GM12878 (cell line): ENCODE results near the gene PTPRF. TPM values are rescaled to one million over a fixed set of nuclear protein-coding genes. Genes with fewer than 3 reads are reported as not detected.

Experiments used
- ATAC-seq: fragments of 200-7000 bp; cut with Tn5 transposase; 3 replicates; pipeline ENCODE4 v1.9.1; 2020; ENCODE audit warnings: mild to moderate bottlenecking, moderate library complexity
- BruUV-seq: library from RNA; stranded (reverse); fragments of 400-500 nt; replicated peaks from 2 replicates; lab custom pipeline; 2021; lab: Mats Ljungman, UMichigan
- CTCF ChIA-PET: fragments of 300-600 bp; sonication (Branson Sonifier 250); formaldehyde crosslinking; extraction: SDS; loops from one replicate; lab custom pipeline; 2021; ENCODE audit warnings: inconsistent platforms; lab: Yijun Ruan, JAX
- POLR2A ChIA-PET: fragments of 350-600 bp; formaldehyde crosslinking; extraction: SDS; loops from one replicate; lab custom pipeline; 2021; ENCODE audit warnings: inconsistent platforms; lab: Charles Lee
- RAD21 ChIA-PET: fragments of 300-600 bp; sonication (Branson Sonifier 250); formaldehyde crosslinking; loops from one replicate; lab custom pipeline; 2023; ENCODE audit warnings: antibody characterized with exemption; ENCODE audit not compliant: unreplicated experiment; lab: Charles Lee
- SMC1A ChIA-PET: fragments of 300-600 bp; sonication (Branson Sonifier 250); formaldehyde crosslinking; loops from one replicate; lab custom pipeline; 2023; ENCODE audit not compliant: unreplicated experiment, uncharacterized antibody; lab: Charles Lee
- DNase-seq: peaks from one replicate; pipeline ENCODE4 v3.0.0-alpha.2; 2011; ENCODE audit warnings: low read depth, low spot score
- FAIRE-seq: peaks from 3 replicates; lab custom pipeline; 2011; peaks lifted over from hg19 to GRCh38; lab: Jason Lieb, UNC
- H2AFZ ChIP-seq: 2 replicates; pipeline ENCODE4 v1.6.0; 2011; ENCODE audit warnings: low read depth, low read length, control low read depth; ENCODE audit not compliant: control insufficient read depth
- H3K27ac ChIP-seq: 2 replicates; pipeline ENCODE4 v1.5.1; 2011; ENCODE audit warnings: control low read depth; ENCODE audit not compliant: control insufficient read depth, insufficient read depth
- H3K27me3 ChIP-seq, 2 experiments: replicated peaks in 1 of 2; 2 replicates each; pipeline versions ENCODE4 v1.6.0 to v1.6.1; 2011; ENCODE audit warnings: low read length in 1 of 2; ENCODE audit not compliant: control insufficient read depth in 2 of 2, insufficient read depth in 2 of 2
- H3K36me3 ChIP-seq, 2 experiments: 2 replicates each; pipeline ENCODE4 v1.5.1; 2011; ENCODE audit warnings: low read length in 1 of 2; ENCODE audit not compliant: control insufficient read depth in 2 of 2, insufficient read depth in 2 of 2
- H3K4me1 ChIP-seq: 2 replicates; pipeline ENCODE4 v1.6.1; 2011; ENCODE audit warnings: mild to moderate bottlenecking, low read length, moderate library complexity, mixed read lengths; ENCODE audit not compliant: control insufficient read depth, insufficient read depth
- H3K4me2 ChIP-seq: 2 replicates; pipeline ENCODE4 v1.6.0; 2011; ENCODE audit warnings: control low read depth; ENCODE audit not compliant: control insufficient read depth, insufficient read depth
- H3K4me3 ChIP-seq: fragments of 200-600 bp; sonication (generic); 2 replicates; pipeline ENCODE4 v1.5.1; 2016
- H3K79me2 ChIP-seq: 2 replicates; pipeline ENCODE4 v1.6.0; 2011; ENCODE audit warnings: low read length; ENCODE audit not compliant: control insufficient read depth, insufficient read depth
- H3K9ac ChIP-seq: 2 replicates; pipeline ENCODE4 v1.8.0; 2011; ENCODE audit warnings: low read length, control low read depth, mixed read lengths; ENCODE audit not compliant: control insufficient read depth, insufficient read depth
- H3K9me3 ChIP-seq: replicated peaks from 3 replicates; pipeline ENCODE4 v1.5.1; 2011; ENCODE audit warnings: mild to moderate bottlenecking, low read length; ENCODE audit not compliant: control insufficient read depth, insufficient read depth
- H4K20me1 ChIP-seq: 2 replicates; pipeline ENCODE4 v1.6.0; 2011; ENCODE audit not compliant: control insufficient read depth, insufficient read depth
- ATF2 ChIP-seq: IDR thresholded peaks from 2 replicates; pipeline ENCODE4 v1.6.1; 2012; ENCODE audit warnings: low read length, inconsistent platforms
- BMI1 ChIP-seq: fragments of 450-650 bp; IDR thresholded peaks from 2 replicates; pipeline ENCODE4 v1.6.1; 2016; ENCODE audit warnings: mild to moderate bottlenecking, moderate library complexity, borderline replicate concordance
- CREB1 ChIP-seq: IDR thresholded peaks from 2 replicates; pipeline ENCODE4 v1.6.1; 2012; ENCODE audit warnings: low read depth, mild to moderate bottlenecking, inconsistent platforms
- CREM ChIP-seq: IDR thresholded peaks from 2 replicates; pipeline ENCODE4 v1.6.1; 2014; ENCODE audit warnings: antibody characterized with exemption, low read depth
- KLF5 ChIP-seq: fragments of 450-650 bp; IDR thresholded peaks from 2 replicates; pipeline ENCODE4 v1.6.1; 2014; ENCODE audit warnings: mild to moderate bottlenecking; ENCODE audit not compliant: partially characterized antibody
- MLLT1 ChIP-seq: fragments of 450-650 bp; IDR thresholded peaks from 2 replicates; pipeline ENCODE4 v1.6.1; 2016; ENCODE audit warnings: mild to moderate bottlenecking
- MTA2 ChIP-seq: fragments of 450-650 bp; IDR thresholded peaks from 2 replicates; pipeline ENCODE4 v1.6.1; 2016; ENCODE audit warnings: low read depth, mild to moderate bottlenecking, moderate library complexity
- MYB ChIP-seq: fragments of 150-350 bp; IDR thresholded peaks from 2 replicates; pipeline ENCODE4 v1.6.1; 2014; ENCODE audit warnings: mild to moderate bottlenecking, low read depth, low read length, borderline replicate concordance
- MYC ChIP-seq: IDR thresholded peaks from 2 replicates; pipeline ENCODE4 v1.6.1; 2011; ENCODE audit warnings: mild to moderate bottlenecking, low read length, moderate library complexity, inconsistent platforms; ENCODE audit not compliant: insufficient read depth, insufficient replicate concordance, insufficient read length, severe bottlenecking
- PAX5 ChIP-seq: IDR thresholded peaks from 2 replicates; pipeline ENCODE4 v1.6.1; 2011; ENCODE audit warnings: low read depth, low read length, borderline replicate concordance
- POLR2AphosphoS5 ChIP-seq: IDR thresholded peaks from 2 replicates; pipeline ENCODE4 v1.6.1; 2011; ENCODE audit warnings: mild to moderate bottlenecking, low read length, inconsistent platforms
- SKIL ChIP-seq: fragments of 450-650 bp; IDR thresholded peaks from 2 replicates; pipeline ENCODE4 v1.6.1; 2017; ENCODE audit warnings: mild to moderate bottlenecking, low read depth, inconsistent platforms; ENCODE audit not compliant: poor library complexity, severe bottlenecking
- SRF ChIP-seq, 2 experiments: IDR thresholded peaks; 2 replicates each; pipeline ENCODE4 v1.6.1; 2011; ENCODE audit warnings: low read depth in 2 of 2, low read length in 2 of 2, mild to moderate bottlenecking in 1 of 2, moderate library complexity in 1 of 2
- SUZ12 ChIP-seq: fragments of 200-600 bp; sonication (generic); IDR thresholded peaks from one replicate; pipeline ENCODE4 v1.6.1; 2018; ENCODE audit warnings: antibody characterized with exemption, mild to moderate bottlenecking; ENCODE audit not compliant: unreplicated experiment
- WGBS: methylation state at CpG from one replicate; pipeline ENCODE4 v1.1.6; 2016; ENCODE audit warnings: low lambda C conversion rate; ENCODE audit not compliant: insufficient replicate concordance, insufficient coverage; ENCODE audit errors: missing lambda C conversion rate; 5-methylcytosine and 5-hydroxymethylcytosine counted together
- in situ Hi-C: fragments of 300-500 bp; cut with MboI; formaldehyde crosslinking; loops from 9 replicates; pipeline ENCODE4 v1.14.3; 2018; ENCODE audit warnings: mixed read lengths
- intact Hi-C: fragments of 100-400 bp; cut with micrococcal nuclease; formaldehyde crosslinking; loops from one replicate; pipeline ENCODE4 v1.14.2; 2022; ENCODE audit not compliant: unreplicated experiment
- polyA plus RNA-seq, 11 experiments: library from polyadenylated mRNA; depleted of rRNA in 4 of 11; unstranded in 6 of 11; stranded (reverse) in 5 of 11; fragments of >200 nt; fragmentation: Nextera tagmentation in 4 of 11; fragmentation: Illumina TruSeq in 1 of 11; extraction: Ambion mirVana in 4 of 11; extraction: Trizol in 1 of 11; gene quantifications; 1 replicate in 1 of 11; 2 replicates in 10 of 11; pipeline versions ENCODE4 v1.2.1 to v1.2.3, GENCODE V29; 2011 to 2016; ENCODE audit warnings: inconsistent platforms in 2 of 11, missing spikeins in 2 of 11, low read depth in 1 of 11
- total RNA-seq, 4 experiments: library from RNA; depleted of rRNA in 3 of 4; stranded (reverse); fragments of >200 nt in 3 of 4; fragmentation: Illumina TruSeq in 1 of 4; extraction: Trizol in 1 of 4; gene quantifications; 2 replicates each; pipeline versions ENCODE4 v1.2.1 to v1.2.3, GENCODE V29; 2013 to 2021

The PTPRF gene
- total and polyA plus RNA-seq, 10 of the 15 experiments (the other 5 are each of a cell fraction or from before 2014, with no cell fraction given): 0.04 to 2.6 (median 0.32) TPM

DNA sequence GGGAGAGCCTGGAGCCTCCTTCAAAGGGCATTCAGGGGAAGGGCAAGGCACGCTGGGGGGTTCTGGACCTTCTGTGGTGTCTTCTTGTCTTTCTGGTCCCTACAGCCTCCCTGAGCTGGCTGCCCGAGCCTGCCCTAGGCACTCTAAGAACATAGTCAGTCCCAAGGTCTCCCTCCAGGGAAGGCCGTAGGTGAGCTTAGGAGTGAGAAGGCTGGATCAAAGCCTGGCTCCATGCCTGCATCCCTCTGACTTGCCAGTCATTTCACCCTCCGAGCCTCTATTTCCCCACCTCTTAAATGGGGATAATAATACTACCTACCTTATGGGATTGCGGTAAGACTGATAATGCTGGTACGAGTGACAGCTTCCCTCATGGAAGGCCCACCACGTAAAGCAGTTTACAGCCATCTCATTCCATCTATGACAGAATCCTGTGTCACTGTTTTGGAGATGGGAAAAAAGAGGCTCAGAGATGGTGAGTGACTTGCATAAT is 20.8 kb downstream of the PTPRF start:
- no peak for ATAC-seq

DNA sequence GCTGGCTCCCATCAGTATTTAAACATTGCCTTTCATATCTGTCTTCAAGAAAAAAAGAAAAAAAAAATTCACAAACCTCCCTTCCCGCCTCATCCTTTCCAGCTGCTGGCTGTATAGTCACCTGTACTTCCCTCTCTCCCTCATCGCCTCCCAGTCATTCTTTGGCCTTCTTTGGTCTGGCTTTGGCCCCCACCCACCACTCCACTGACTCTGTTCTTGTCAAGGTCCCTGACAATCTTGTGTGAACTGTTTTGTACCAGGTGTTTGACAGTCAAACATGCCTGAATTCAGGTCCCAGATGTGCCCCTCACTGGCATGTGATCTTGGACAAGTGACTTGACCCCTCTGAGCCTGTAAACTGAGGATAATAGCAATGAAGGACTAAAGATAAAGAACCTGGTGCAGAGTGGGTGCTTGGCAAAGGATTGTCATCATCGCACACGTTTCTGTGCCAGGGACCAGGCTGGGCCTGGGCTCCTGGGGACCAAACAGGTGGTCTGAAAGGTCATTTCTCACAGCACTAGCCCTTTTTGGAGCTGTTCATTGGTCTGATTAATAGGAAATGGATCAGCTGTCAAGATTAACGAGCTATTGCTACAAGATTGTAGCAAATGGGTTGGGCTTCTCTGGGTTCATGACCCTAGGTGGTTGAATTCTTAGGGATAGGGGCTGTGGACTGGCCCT is 21.5 kb downstream of the PTPRF start:
- Histone ChIP-seq H3K9ac (no peak overlapping the region), H3K36me3 (no peaks in the 10 kb centered on the region), H3K4me3 (no peak overlapping the region), H3K27ac (no peak overlapping the region), H3K4me1 (no peaks in the 10 kb centered on the region), H3K4me2 (no peak overlapping the region), H3K27me3 (no peaks in the 10 kb centered on the region), H4K20me1 (no peaks in the 10 kb centered on the region), H2AFZ (no peak overlapping the region), H3K79me2 (no peaks in the 10 kb centered on the region), H3K9me3 (no peaks in the 10 kb centered on the region)
- ChIA-PET RAD21 (no interaction called here), SMC1A (interaction anchor here (1.6 kb wide), 1 partner anchor 19 kb away, joined by 4 read pairs; no protein-coding TSS in a partner anchor), POLR2A (no interaction called here), CTCF (no interaction called here)
- in situ Hi-C loops: no loop called here
- no TSS peak for BruUV-seq
- ATAC-seq (no peak), DNase-seq (no peak), FAIRE-seq (no peak)
- intact Hi-C loops: no loop called here
- WGBS: 31% methylated on average over 5 of the region's 5 CpGs
- no peak for TF ChIP-seq SKIL
- TF ChIP-seq MYB: no peak
- TF ChIP-seq SUZ12: no peak
- no peak for TF ChIP-seq CREB1
- no peak for TF ChIP-seq MLLT1
- no peak for TF ChIP-seq ATF2
- TF ChIP-seq BMI1: no peak
- TF ChIP-seq POLR2AphosphoS5: no peak

More for the DNA sequence above, 20.8 kb downstream of the PTPRF start:
- DNase-seq: no peak
- no peak overlapping the region for H3K4me3 ChIP-seq
- H3K4me1 ChIP-seq: no peaks in the 10 kb centered on the region
- no peaks in the 10 kb centered on the region for H3K79me2 ChIP-seq
- 75% methylated on average over 7 of the region's 7 CpGs for WGBS
- ChIA-PET CTCF (interaction anchor here (1.4 kb wide), 1 partner anchor 383 kb away, joined by 6 read pairs; no protein-coding TSS in a partner anchor), RAD21 (no interaction called here), SMC1A (interaction anchor here (0.9 kb wide), 1 partner anchor 16 kb away, joined by 3 read pairs; no protein-coding TSS in a partner anchor), POLR2A (no interaction called here)
- in situ Hi-C loops (no loop called here), intact Hi-C loops (no loop called here)
- no peaks in the 10 kb centered on the region for H4K20me1 ChIP-seq
- H3K9me3 ChIP-seq: no peaks in the 10 kb centered on the region
- H3K4me2 ChIP-seq: no peak overlapping the region
- no peaks in the 10 kb centered on the region for H3K36me3 ChIP-seq
- no peaks in the 10 kb centered on the region for H3K27me3 ChIP-seq
- no peak overlapping the region for H2AFZ ChIP-seq
- no peak overlapping the region for H3K27ac ChIP-seq
- TF ChIP-seq MTA2 (no peak), KLF5 (no peak), CREM (no peak), POLR2AphosphoS5 (no peak), PAX5 (no peak), MYC (no peak), SRF (IDR thresholded peaks at IDR 0.05; ENCODE audit: low read depth in 2 of 2, low read length in 2 of 2) (no peak)
- no peak overlapping the region for H3K9ac ChIP-seq
- FAIRE-seq: no peak
- no TSS peak for BruUV-seq
